HS-27A (cell line): ENCODE measurements around the gene BOLA2B.
"Not testable (repeated sequence)": the region's sequence is repeated elsewhere in the genome, so short reads cannot be mapped to it uniquely, and the experiment has no call there.

Experiments used
- DNase-seq: peaks from one replicate; pipeline ENCODE4 v3.0.0-alpha.2; 2012; ENCODE audit warnings: low read depth, missing footprints

BOLA2B gene

GRCh38 chr16:30184096-30184890, 9.2 kb downstream of the BOLA2B start:
- no peak for DNase-seq

- peak; percentile 19 for DNase-seq
These were observed 10.0 kb downstream of the BOLA2B start, which contains the start of gene CORO1A for GRCh38 chr16:30183233-30184095. Gene CORO1A (plus strand): TSS chr16:30183602. CDS start chr16:30185210, 1,608 bp downstream.

GRCh38 chr16:30180741-30181140, 12.7 kb downstream of the BOLA2B start:
- no peak for DNase-seq

- DNase-seq: no peak
These were observed 13.5 kb downstream of the BOLA2B start for GRCh38 chr16:30179931-30180330.

- DNase-seq: no peak
These were observed 14.3 kb downstream of the BOLA2B start for GRCh38 chr16:30179195-30179594.

- not testable (repeated sequence) for DNase-seq
These were observed 16.6 kb downstream of the BOLA2B start for GRCh38 chr16:30176876-30177275.

- DNase-seq: no peak
These were observed 20.4 kb downstream of the BOLA2B start for GRCh38 chr16:30173054-30173453.

GRCh38 chr16:30170145-30170544, 23.3 kb downstream of the BOLA2B start:
- not testable (repeated sequence) for DNase-seq

- not testable (repeated sequence) for DNase-seq
These were observed 24.1 kb downstream of the BOLA2B start for GRCh38 chr16:30169416-30169815.

- DNase-seq: not testable (repeated sequence)
These were observed 24.7 kb downstream of the BOLA2B start for GRCh38 chr16:30168746-30169145.

GRCh38 chr16:30166202-30166902, 27.1 kb downstream of the BOLA2B start:
- no peak for DNase-seq

- DNase-seq: no peak
These were observed 29.9 kb downstream of the BOLA2B start for GRCh38 chr16:30163538-30163937.

GRCh38 chr16:30157214-30157613, 36.3 kb downstream of the BOLA2B start:
- no peak for DNase-seq

GRCh38 chr16:30155188-30155587, 38.3 kb downstream of the BOLA2B start:
- DNase-seq: no peak

GRCh38 chr16:30152517-30152916, 40.9 kb downstream of the BOLA2B start:
- DNase-seq: no peak

GRCh38 chr16:30151091-30151490, 42.4 kb downstream of the BOLA2B start:
- no peak for DNase-seq

- no peak for DNase-seq
These were observed 44.1 kb downstream of the BOLA2B start for GRCh38 chr16:30149250-30149930.

- no peak for DNase-seq
These were observed 45.5 kb downstream of the BOLA2B start for GRCh38 chr16:30147843-30148510.

GRCh38 chr16:30145657-30146056, 47.8 kb downstream of the BOLA2B start:
- DNase-seq: no peak

GRCh38 chr16:30144917-30145316, 48.5 kb downstream of the BOLA2B start:
- DNase-seq: no peak

- DNase-seq: no peak
These were observed 49.4 kb downstream of the BOLA2B start for GRCh38 chr16:30144017-30144416.
